MM.1S (cell line): ENCODE data around the gene TNKS2.

Experiments used
- DNase-seq: peaks from one replicate; pipeline ENCODE4 v3.0.0-alpha.2; 2015
- H2AFZ ChIP-seq: fragments of 300-600 bp; sonication (generic); 2 replicates; pipeline ENCODE4 v1.6.0; 2016; ENCODE audit warnings: antibody characterized with exemption, low read length
- H3F3A ChIP-seq: fragments of 300-600 bp; sonication (generic); 2 replicates; pipeline ENCODE4 v1.6.1; 2016; ENCODE audit warnings: mild to moderate bottlenecking, antibody characterized with exemption, low read length, moderate library complexity, mixed read lengths; ENCODE audit not compliant: insufficient read depth
- H3K27ac ChIP-seq: fragments of 300-600 bp; sonication (generic); 2 replicates; pipeline ENCODE4 v1.5.1; 2016; ENCODE audit warnings: mild to moderate bottlenecking, low read length
- H3K27me3 ChIP-seq: fragments of 300-600 bp; sonication (generic); replicated peaks from 2 replicates; pipeline ENCODE4 v1.6.0; 2016; ENCODE audit warnings: low read length; ENCODE audit not compliant: insufficient read depth
- H3K36me3 ChIP-seq: fragments of 300-600 bp; sonication (generic); replicated peaks from 2 replicates; pipeline ENCODE4 v1.6.1; 2016; ENCODE audit warnings: mild to moderate bottlenecking, low read length, mixed read lengths; ENCODE audit not compliant: insufficient read depth
- H3K4me1 ChIP-seq: fragments of 300-600 bp; sonication (generic); 2 replicates; pipeline ENCODE4 v1.6.1; 2016; ENCODE audit warnings: low read length, mixed read lengths
- H3K4me2 ChIP-seq: fragments of 300-600 bp; sonication (generic); 2 replicates; pipeline ENCODE4 v1.6.0; 2016; ENCODE audit warnings: low read depth, low read length
- H3K4me3 ChIP-seq: fragments of 300-600 bp; sonication (generic); 2 replicates; pipeline ENCODE4 v1.5.1; 2016; ENCODE audit warnings: low read length, mixed read lengths
- H3K79me2 ChIP-seq: fragments of 300-600 bp; sonication (generic); 2 replicates; pipeline ENCODE4 v1.6.1; 2016; ENCODE audit warnings: mixed run types, low read length, mixed read lengths
- H3K9ac ChIP-seq: fragments of 300-600 bp; sonication (generic); 2 replicates; pipeline ENCODE4 v1.6.1; 2016; ENCODE audit warnings: low read length, mixed read lengths
- H3K9me2 ChIP-seq: fragments of 300-600 bp; sonication (generic); replicated peaks from 2 replicates; pipeline ENCODE4 v1.6.1; 2016; ENCODE audit warnings: mild to moderate bottlenecking, low read length, mixed read lengths; ENCODE audit not compliant: insufficient read depth
- H3K9me3 ChIP-seq: fragments of 300-600 bp; sonication (generic); replicated peaks from 2 replicates; pipeline ENCODE4 v1.6.1; 2016; ENCODE audit warnings: mild to moderate bottlenecking, low read length, mixed read lengths; ENCODE audit not compliant: insufficient read depth
- H4K20me1 ChIP-seq: fragments of 300-600 bp; sonication (generic); 2 replicates; pipeline ENCODE4 v1.6.1; 2016; ENCODE audit warnings: mild to moderate bottlenecking, low read length, moderate library complexity, mixed read lengths; ENCODE audit not compliant: insufficient read depth
- CTCF ChIP-seq: fragments of 300-600 bp; sonication (generic); IDR thresholded peaks from 2 replicates; pipeline ENCODE4 v1.5.1; 2016; ENCODE audit warnings: antibody characterized with exemption, low read length, mixed read lengths
- EZH2 ChIP-seq: fragments of 300-600 bp; sonication (generic); optimal IDR thresholded peaks from 2 replicates; pipeline ENCODE3; 2017; ENCODE audit warnings: low read depth, mild to moderate bottlenecking, antibody characterized with exemption, low read length, mixed read lengths
- EZH2phosphoT487 ChIP-seq: fragments of 300-600 bp; sonication (generic); IDR thresholded peaks from 2 replicates; pipeline ENCODE4 v1.6.1; 2018; ENCODE audit warnings: antibody characterized with exemption, low read length

The TNKS2 gene

GRCh38 chr10:91907033-91907594 lies 108.9 kb downstream of the TNKS2 start:
- Histone ChIP-seq H3K9me3 (no peaks in the 10 kb centered on the region), H3K79me2 (no peaks in the 10 kb centered on the region), H3K9me2 (no peaks in the 10 kb centered on the region), H3K4me2 (no peak overlapping the region), H2AFZ (no peak overlapping the region), H3K4me3 (no peak overlapping the region), H3K4me1 (no peaks in the 10 kb centered on the region), H3K36me3 (no peaks in the 10 kb centered on the region), H3F3A (peaks cover 7% of the 10 kb centered on the region), H3K9ac (no peak overlapping the region), H3K27ac (no peak overlapping the region), H4K20me1 (no peaks in the 10 kb centered on the region), H3K27me3 (no peaks in the 10 kb centered on the region)
- TF ChIP-seq CTCF = no peak
- TF ChIP-seq EZH2 = no peak
- TF ChIP-seq EZH2phosphoT487 = no peak
- DNase-seq = no peak

GRCh38 chr10:91907914-91908336 lies 109.7 kb downstream of the TNKS2 start:
- Histone ChIP-seq H3F3A (peaks cover 7% of the 10 kb centered on the region), H3K36me3 (no peaks in the 10 kb centered on the region), H3K27me3 (no peaks in the 10 kb centered on the region), H3K9ac (peak overlapping the region; percentile 50; the same call in 1 of the 2 replicates), H3K4me1 (no peaks in the 10 kb centered on the region), H3K4me2 (peak overlapping the region; percentile 71), H3K9me3 (no peaks in the 10 kb centered on the region), H2AFZ (peak overlapping the region; percentile 29), H3K9me2 (no peaks in the 10 kb centered on the region), H4K20me1 (no peaks in the 10 kb centered on the region), H3K79me2 (no peaks in the 10 kb centered on the region), H3K27ac (no peak overlapping the region), H3K4me3 (peak overlapping the region; percentile 51)
- DNase-seq = no peak
- TF ChIP-seq CTCF (no peak), EZH2 (no peak), EZH2phosphoT487 (no peak)

- H3K9me2 ChIP-seq = no peaks in the 10 kb centered on the region
- H3F3A ChIP-seq = peaks cover 7% of the 10 kb centered on the region
- H3K27me3 ChIP-seq = no peaks in the 10 kb centered on the region
- no peak overlapping the region; the same call in 1 of the 2 replicates for H3K27ac ChIP-seq
- no peaks in the 10 kb centered on the region for H3K79me2 ChIP-seq
- H4K20me1 ChIP-seq = no peaks in the 10 kb centered on the region
- H3K36me3 ChIP-seq = no peaks in the 10 kb centered on the region
- H3K4me1 ChIP-seq = no peaks in the 10 kb centered on the region
- H2AFZ ChIP-seq = peak overlapping the region; percentile 29
- peak; percentile 91 for DNase-seq
- H3K4me3 ChIP-seq = peak overlapping the region; percentile 51
- peak overlapping the region; percentile 71 for H3K4me2 ChIP-seq
- H3K9ac ChIP-seq = peak overlapping the region; percentile 50; the same call in 1 of the 2 replicates
- TF ChIP-seq EZH2phosphoT487 (no peak), EZH2 (no peak), CTCF (peak; percentile 65)
- H3K9me3 ChIP-seq = no peaks in the 10 kb centered on the region
Measured at GRCh38 chr10:91908337-91909116, 110.3 kb downstream of the TNKS2 start.
